ENCODE results near the gene PARD3B. TPM values are rescaled to one million over a fixed set of nuclear protein-coding genes. Genes with fewer than 3 reads are reported as not detected.

Gene PARD3B
- total RNA-seq, 1 experiment from 2014 or later, result 2.0 TPM

- no peaks in the 10 kb centered on the region for H3K79me2 ChIP-seq (ENCODE audit: insufficient read depth, low read length)
- H3K9me3 ChIP-seq (ENCODE audit: control insufficient read depth in 1 of 2, insufficient read depth in 1 of 2, low read depth in 1 of 2, low read length in 2 of 2), result no peaks in the 10 kb centered on the region
- H3K36me3 ChIP-seq (ENCODE audit: control insufficient read depth in 1 of 2, insufficient read depth in 2 of 2, low read length in 2 of 2), result no peaks in the 10 kb centered on the region
- H3K4me2 ChIP-seq (ENCODE audit: low read length), result no peak overlapping the region
- no TSS peak for BruUV-seq (replicated peaks)
- ATAC-seq (no peak), DNase-seq (ENCODE audit: low read depth, low spot score) (no peak)
- no peak overlapping the region for H3K27ac ChIP-seq (ENCODE audit: low read depth, low read length)
- ChIA-PET RAD21 (ENCODE audit: low non-redundant PET in 1 of 2, low total read pairs in 2 of 2, uncharacterized antibody in 2 of 2, unreplicated experiment in 2 of 2) (no interaction called here), POLR2A (no interaction called here), CTCF (no interaction called here)
- TF ChIP-seq TCF7L2 (IDR thresholded peaks at IDR 0.05; ENCODE audit: borderline replicate concordance, extremely low read depth, insufficient read depth, insufficient read length), result no peak
- TF ChIP-seq POLR2A (IDR thresholded peaks at IDR 0.05; ENCODE audit: borderline replicate concordance, extremely low read depth, insufficient read depth, insufficient read length), result no peak
- no peak for TF ChIP-seq SRF (IDR thresholded peaks at IDR 0.05; ENCODE audit: low read depth)
- no peak for TF ChIP-seq RAD21 (IDR thresholded peaks at IDR 0.05; ENCODE audit: low read depth)
- no peak for TF ChIP-seq YY1 (IDR thresholded peaks at IDR 0.05; ENCODE audit: extremely low read depth, insufficient replicate concordance, low read depth, low read length)
- TF ChIP-seq POLR2AphosphoS5 (IDR thresholded peaks at IDR 0.05; ENCODE audit: low read depth, low read length), result no peak
- no peak for TF ChIP-seq SP1 (IDR thresholded peaks at IDR 0.05; ENCODE audit: low read depth)
- TF ChIP-seq CTCF (IDR thresholded peaks at IDR 0.05 in 2 of 3, conservative IDR thresholded peaks at IDR 0.05 in 1 of 3; ENCODE audit: borderline replicate concordance in 1 of 3, insufficient read depth in 1 of 3, low read depth in 2 of 3, low read length in 2 of 3), result no peak
- TF ChIP-seq, protein P1, sequence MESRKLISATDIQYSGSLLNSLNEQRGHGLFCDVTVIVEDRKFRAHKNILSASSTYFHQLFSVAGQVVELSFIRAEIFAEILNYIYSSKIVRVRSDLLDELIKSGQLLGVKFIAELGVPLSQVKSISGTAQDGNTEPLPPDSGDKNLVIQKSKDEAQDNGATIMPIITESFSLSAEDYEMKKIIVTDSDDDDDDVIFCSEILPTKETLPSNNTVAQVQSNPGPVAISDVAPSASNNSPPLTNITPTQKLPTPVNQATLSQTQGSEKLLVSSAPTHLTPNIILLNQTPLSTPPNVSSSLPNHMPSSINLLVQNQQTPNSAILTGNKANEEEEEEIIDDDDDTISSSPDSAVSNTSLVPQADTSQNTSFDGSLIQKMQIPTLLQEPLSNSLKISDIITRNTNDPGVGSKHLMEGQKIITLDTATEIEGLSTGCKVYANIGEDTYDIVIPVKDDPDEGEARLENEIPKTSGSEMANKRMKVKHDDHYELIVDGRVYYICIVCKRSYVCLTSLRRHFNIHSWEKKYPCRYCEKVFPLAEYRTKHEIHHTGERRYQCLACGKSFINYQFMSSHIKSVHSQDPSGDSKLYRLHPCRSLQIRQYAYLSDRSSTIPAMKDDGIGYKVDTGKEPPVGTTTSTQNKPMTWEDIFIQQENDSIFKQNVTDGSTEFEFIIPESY (IDR thresholded peaks at IDR 0.05; ENCODE audit: extremely low read depth, insufficient replicate concordance, low read length), result no peak
- no peak for TF ChIP-seq SIN3A (IDR thresholded peaks at IDR 0.05; ENCODE audit: low read depth)
- no peak for TF ChIP-seq FOSL1 (IDR thresholded peaks at IDR 0.05; ENCODE audit: low read depth)
- TF ChIP-seq EGR1 (IDR thresholded peaks at IDR 0.05; ENCODE audit: low read depth), result no peak
- no peaks in the 10 kb centered on the region for H4K20me1 ChIP-seq (ENCODE audit: insufficient read depth)
- no peak overlapping the region for H3K4me3 ChIP-seq (replicated peaks in 1 of 2; ENCODE audit: low read depth in 1 of 2, low read length in 2 of 2)
- H3K9ac ChIP-seq (ENCODE audit: low read length), result no peak overlapping the region
- H3K9me2 ChIP-seq (ENCODE audit: insufficient read depth), result no peaks in the 10 kb centered on the region
- intact Hi-C loops (cut with micrococcal nuclease), result no loop called here
- no peak overlapping the region for H2AFZ ChIP-seq (ENCODE audit: low read depth, low read length, poor library complexity, severe bottlenecking)
- H3K27me3 ChIP-seq (ENCODE audit: insufficient read depth, low read length), result no peaks in the 10 kb centered on the region
- H3K4me1 ChIP-seq (ENCODE audit: control insufficient read depth in 1 of 2, insufficient read depth in 2 of 2, low read length in 2 of 2), result no peaks in the 10 kb centered on the region
These were observed 6.2 kb downstream of the PARD3B start for GRCh38 chr2:204551512-204551863.
